BJ (cell line): ENCODE data around the gene STX5. TPM values are rescaled to one million over a fixed set of nuclear protein-coding genes. Genes with fewer than 3 reads are reported as not detected.
"Not testable (repeated sequence)": the region's sequence is repeated elsewhere in the genome, so short reads cannot be mapped to it uniquely, and the experiment has no call there.

Experiments used
- CTCF ChIA-PET: fragments of 350-600 bp; formaldehyde crosslinking; extraction: SDS; loops from one replicate; lab custom pipeline; 2021; ENCODE audit warnings: antibody characterized with exemption, inconsistent platforms; lab: Yijun Ruan, JAX
- POLR2A ChIA-PET: fragments of 300-600 bp; sonication (Branson Sonifier 250); formaldehyde crosslinking; extraction: SDS; loops from one replicate; lab custom pipeline; 2021; ENCODE audit warnings: antibody characterized with exemption; lab: Charles Lee
- DNase-seq: peaks from one replicate; pipeline ENCODE4 v3.0.0-alpha.2; 2011; ENCODE audit warnings: low read depth
- H3K27me3 ChIP-seq: 2 replicates; pipeline ENCODE4 v1.6.0; 2011; ENCODE audit warnings: low read length; ENCODE audit not compliant: control insufficient read depth, insufficient read depth
- H3K36me3 ChIP-seq: 2 replicates; pipeline ENCODE4 v1.5.1; 2011; ENCODE audit warnings: low read length; ENCODE audit not compliant: control insufficient read depth, insufficient read depth
- H3K4me3 ChIP-seq: 2 replicates; pipeline ENCODE4 v1.5.1; 2011; ENCODE audit warnings: low read depth, mild to moderate bottlenecking, control low read depth, low read length
- CTCF ChIP-seq: IDR thresholded peaks from 2 replicates; pipeline ENCODE4 v1.5.1; 2011; ENCODE audit warnings: low read depth, mild to moderate bottlenecking, control low read depth, inconsistent platforms, low read length, moderate library complexity; ENCODE audit not compliant: insufficient read depth
- polyA plus RNA-seq: library from polyadenylated mRNA; depleted of rRNA; stranded (reverse); fragments of >200 nt; gene quantifications from 2 replicates; pipeline ENCODE4 v1.2.3, GENCODE V29; 2011

STX5 gene
- polyA plus RNA-seq, 1 experiment, result 76.6 TPM

- H3K27me3 ChIP-seq, result no peaks in the 10 kb centered on the region
- no peak overlapping the region for H3K4me3 ChIP-seq
- CTCF ChIA-PET, result interaction anchor here (3.5 to 5.7 kb wide), 2 partner anchors 20 to 75 kb away, joined by 22 to 76 read pairs; partner anchors contain the start of genes SLC3A2 and TMEM179B
- no peak for DNase-seq
- no peak for TF ChIP-seq CTCF
- H3K36me3 ChIP-seq, result no peaks in the 10 kb centered on the region
- POLR2A ChIA-PET, result interaction anchor here (0.7 kb wide), 1 partner anchor 153 kb away, joined by 3 read pairs; no protein-coding TSS in a partner anchor
These were observed 29.1 kb upstream of the STX5 start for GRCh38 chr11:62860835-62861563.

GRCh38 chr11:62859281-62859703 is 27.4 kb upstream of the STX5 start:
- H3K27me3 ChIP-seq, DNase-seq, POLR2A ChIA-PET, CTCF ChIA-PET, H3K4me3 ChIP-seq, H3K36me3 ChIP-seq: not testable (repeated sequence)

- peaks cover 5% of the 10 kb centered on the region for H3K36me3 ChIP-seq
- no peak overlapping the region for H3K4me3 ChIP-seq
- CTCF ChIA-PET, result interaction anchor here (0.7 to 5.5 kb wide), 3 partner anchors 12 to 131 kb away, joined by 3 to 37 read pairs (median 3); partner anchors contain the start of genes HNRNPUL2 and TMEM179B
- no peaks in the 10 kb centered on the region for H3K27me3 ChIP-seq
- no peak for DNase-seq
- POLR2A ChIA-PET, result no interaction called here
- TF ChIP-seq CTCF, result no peak
These were observed 26.4 kb upstream of the STX5 start for GRCh38 chr11:62858201-62858600.

GRCh38 chr11:62857541-62857982 is 25.7 kb upstream of the STX5 start:
- H3K27me3 ChIP-seq, result no peaks in the 10 kb centered on the region
- TF ChIP-seq CTCF, result no peak
- H3K36me3 ChIP-seq, result peaks cover 8% of the 10 kb centered on the region
- no peak for DNase-seq
- no peak overlapping the region for H3K4me3 ChIP-seq
- POLR2A ChIA-PET, result interaction anchor here (0.6 kb wide), 2 partner anchors 661 to 892 kb away, joined by 3 to 10 read pairs; no protein-coding TSS in a partner anchor
- CTCF ChIA-PET, result interaction anchor here (0.7 to 5.5 kb wide), 4 partner anchors 8 to 130 kb away, joined by 3 to 37 read pairs (median 6); partner anchors contain the start of genes HNRNPUL2 and TMEM179B

- CTCF ChIA-PET, result interaction anchor here (0.6 to 5.5 kb wide), 8 partner anchors 9 to 70 kb away, joined by 3 to 37 read pairs (median 4); partner anchors contain the start of genes SLC3A2 and TMEM179B
- POLR2A ChIA-PET, result interaction anchor here (0.5 to 3.1 kb wide), 3 partner anchors 15 to 34 kb away, joined by 4 to 22 read pairs (median 20); no protein-coding TSS in a partner anchor
- Histone ChIP-seq H3K36me3 (peaks cover 11% of the 10 kb centered on the region), H3K4me3 (peak overlapping the region; percentile 67), H3K27me3 (no peaks in the 10 kb centered on the region)
- DNase-seq, result no peak
- TF ChIP-seq CTCF, result no peak
These were observed 24.6 kb upstream of the STX5 start for GRCh38 chr11:62856333-62856895.
